Pericardium fibroblast (primary cell): ENCODE results near the gene KRTAP10-6. TPM values are rescaled to one million over a fixed set of nuclear protein-coding genes. Genes with fewer than 3 reads are reported as not detected.

Source experiments
- total RNA-seq: library from RNA; depleted of rRNA; stranded (reverse); fragments of >200 nt; gene quantifications from 2 replicates; pipeline ENCODE4 v1.2.3, GENCODE V29; 2015

Gene KRTAP10-6
- not detected in 2 replicates for total RNA-seq

GRCh38 chr21:44592446-44593311 lies at the start of gene KRTAP10-6:
Gene KRTAP10-6 (minus strand): TSS chr21:44592505. CDS start chr21:44592484, 21 bp downstream.

GRCh38 chr21:44637018-44637850 lies 44.9 kb upstream of the KRTAP10-6 start, which contains the start of gene KRTAP10-10:
Gene KRTAP10-10 (plus strand): TSS chr21:44637356. CDS start chr21:44637418, 62 bp downstream.

GRCh38 chr21:44626673-44627143 lies 34.4 kb upstream of the KRTAP10-6 start, which contains the start of gene KRTAP10-9:
Gene KRTAP10-9 (plus strand): TSS chr21:44627093. CDS start chr21:44627172, 79 bp downstream.

GRCh38 chr21:44612029-44612486 lies 19.8 kb upstream of the KRTAP10-6 start, which contains the start of gene KRTAP10-8:
Gene KRTAP10-8 (plus strand): TSS chr21:44612079. CDS start chr21:44612101, 22 bp downstream.

GRCh38 chr21:44600118-44600978 lies 8.0 kb upstream of the KRTAP10-6 start, which contains the start of gene KRTAP10-7:
Gene KRTAP10-7 (plus strand): TSS chr21:44600597. CDS start chr21:44600622, 25 bp downstream.

GRCh38 chr21:44580231-44580821 lies 12.0 kb downstream of the KRTAP10-6 start, which contains the start of gene KRTAP10-5:
Gene KRTAP10-5 (minus strand): TSS chr21:44580604. CDS start chr21:44580578, 26 bp downstream.

GRCh38 chr21:44573630-44574456 lies 18.5 kb downstream of the KRTAP10-6 start, which contains the start of gene KRTAP10-4:
Gene KRTAP10-4 (plus strand): TSS chr21:44573729. CDS start chr21:44573759, 30 bp downstream.

GRCh38 chr21:44558695-44559094 lies 33.6 kb downstream of the KRTAP10-6 start, which contains the start of gene KRTAP10-3:
Gene KRTAP10-3 (minus strand): TSS chr21:44558795. CDS start chr21:44558715, 80 bp downstream.

GRCh38 chr21:44551340-44551961 lies 40.9 kb downstream of the KRTAP10-6 start, which contains the start of gene KRTAP10-2:
Gene KRTAP10-2 (minus strand): TSS chr21:44551505. CDS start chr21:44551458, 47 bp downstream.

Other genes starting within 250 kb of the KRTAP10-6 start
- gene TRPM2, start 238.9 kb downstream of the KRTAP10-6 start, total RNA-seq, result not detected in 2 replicates
- gene LRRC3, start 137.0 kb downstream of the KRTAP10-6 start, total RNA-seq, result 3.0 and 3.5 TPM in 2 replicates
- gene KRTAP10-1, start 52.3 kb downstream of the KRTAP10-6 start, total RNA-seq, result not detected in 2 replicates
- not detected in 2 replicates for gene KRTAP10-2, start 41.0 kb downstream of the KRTAP10-6 start, total RNA-seq
- not detected in 2 replicates for gene KRTAP10-3, start 33.7 kb downstream of the KRTAP10-6 start, total RNA-seq
- not detected in 2 replicates for gene KRTAP10-4, start 18.8 kb downstream of the KRTAP10-6 start, total RNA-seq
- gene KRTAP10-5, start 11.9 kb downstream of the KRTAP10-6 start, total RNA-seq, result not detected in 2 replicates
- not detected in 2 replicates for gene KRTAP10-7, start 8.1 kb upstream of the KRTAP10-6 start, total RNA-seq
- not detected in 2 replicates for gene KRTAP10-8, start 19.6 kb upstream of the KRTAP10-6 start, total RNA-seq
- gene KRTAP10-9, start 34.6 kb upstream of the KRTAP10-6 start, total RNA-seq, result not detected in 2 replicates
- gene KRTAP10-10, start 44.9 kb upstream of the KRTAP10-6 start, total RNA-seq, result not detected in 2 replicates
- not detected in 2 replicates for gene KRTAP10-11, start 53.9 kb upstream of the KRTAP10-6 start, total RNA-seq
- gene KRTAP12-4, start 62.2 kb upstream of the KRTAP10-6 start, total RNA-seq, result not detected in 2 replicates
- gene KRTAP12-3, start 65.4 kb upstream of the KRTAP10-6 start, total RNA-seq, result not detected in 2 replicates
- not detected in 2 replicates for gene KRTAP12-2, start 74.4 kb upstream of the KRTAP10-6 start, total RNA-seq
- not detected in 2 replicates for gene KRTAP12-1, start 89.7 kb upstream of the KRTAP10-6 start, total RNA-seq
- gene KRTAP10-12, start 104.7 kb upstream of the KRTAP10-6 start, total RNA-seq, result not detected in 2 replicates
- gene TSPEAR, start 119.1 kb upstream of the KRTAP10-6 start, total RNA-seq, result not detected in 2 replicates
- gene UBE2G2, start 209.3 kb upstream of the KRTAP10-6 start, total RNA-seq, result 35.5 and 37.3 TPM in 2 replicates
- 54.7 and 66.2 TPM in 2 replicates for gene SUMO3, start 225.6 kb upstream of the KRTAP10-6 start, total RNA-seq